Measurements from ENCODE around the gene MFAP3. TPM values are rescaled to one million over a fixed set of nuclear protein-coding genes. Genes with fewer than 3 reads are reported as not detected.
"Not testable (repeated sequence)": the region's sequence is repeated elsewhere in the genome, so short reads cannot be mapped to it uniquely, and the experiment has no call there.

The MFAP3 gene
- total RNA-seq: 188 TPM

- peak; percentile 82 for DNase-seq
Measured at GRCh38 chr5:154038707-154039457, at the start of gene MFAP3, which contains the start of gene FAM114A2. Gene MFAP3, plus strand, starts transcription at chr5:154038967. Its CDS starts 10,756 bp downstream, at chr5:154049723. Gene FAM114A2, minus strand, starts transcription at chr5:154038910. Its CDS starts 3,957 bp downstream, at chr5:154034953.

- DNase-seq: no peak
Measured at GRCh38 chr5:153991168-153991567, 47.6 kb upstream of the MFAP3 start.

GRCh38 chr5:153998010-153998409 is 40.8 kb upstream of the MFAP3 start:
- DNase-seq: no peak

GRCh38 chr5:153998768-153999167 is 40.0 kb upstream of the MFAP3 start:
- no peak for DNase-seq

GRCh38 chr5:153999995-154000394 is 38.8 kb upstream of the MFAP3 start:
- DNase-seq: no peak

- DNase-seq: no peak
Measured at GRCh38 chr5:154000703-154001102, 38.1 kb upstream of the MFAP3 start.

GRCh38 chr5:154002093-154002492 is 36.7 kb upstream of the MFAP3 start:
- no peak for DNase-seq

GRCh38 chr5:154002511-154003020 is 36.2 kb upstream of the MFAP3 start:
- DNase-seq: no peak

GRCh38 chr5:154005648-154006047 is 33.1 kb upstream of the MFAP3 start:
- DNase-seq: no peak

GRCh38 chr5:154010660-154011059 is 28.1 kb upstream of the MFAP3 start:
- DNase-seq: no peak

GRCh38 chr5:154015071-154015693 is 23.6 kb upstream of the MFAP3 start:
- no peak for DNase-seq

GRCh38 chr5:154018919-154019318 is 19.8 kb upstream of the MFAP3 start:
- not testable (repeated sequence) for DNase-seq

- DNase-seq: no peak
Measured at GRCh38 chr5:154025951-154026350, 12.8 kb upstream of the MFAP3 start.

- DNase-seq: no peak
Measured at GRCh38 chr5:154031937-154032489, 6.8 kb upstream of the MFAP3 start.

- DNase-seq: no peak
Measured at GRCh38 chr5:154034944-154035343, 3.8 kb upstream of the MFAP3 start.

- no peak for DNase-seq
Measured at GRCh38 chr5:154038261-154038706, 483 bp upstream of the MFAP3 start.

GRCh38 chr5:154039458-154039829 is 677 bp downstream of the MFAP3 start:
- no peak for DNase-seq

GRCh38 chr5:154042766-154043165 is 4.0 kb downstream of the MFAP3 start:
- DNase-seq: no peak

GRCh38 chr5:154044099-154044498 is 5.3 kb downstream of the MFAP3 start:
- no peak for DNase-seq

GRCh38 chr5:154044581-154044980 is 5.8 kb downstream of the MFAP3 start:
- no peak for DNase-seq

GRCh38 chr5:154046486-154046885 is 7.7 kb downstream of the MFAP3 start:
- no peak for DNase-seq

- DNase-seq: no peak
Measured at GRCh38 chr5:154047324-154047723, 8.6 kb downstream of the MFAP3 start.

GRCh38 chr5:154049636-154050035 is 10.9 kb downstream of the MFAP3 start:
- no peak for DNase-seq
